PC-3 (cell line): ENCODE results near the gene PADI4. TPM values are rescaled to one million over a fixed set of nuclear protein-coding genes. Genes with fewer than 3 reads are reported as not detected.

Experiments used
- ATAC-seq: fragments of 200-7000 bp; cut with Tn5 transposase; 2 replicates; pipeline ENCODE4 v1.9.1; 2020; ENCODE audit warnings: mild to moderate bottlenecking, moderate library complexity
- BruUV-seq: library from RNA; stranded (reverse); fragments of 400-500 nt; replicated peaks from 2 replicates; lab custom pipeline; 2021; lab: Mats Ljungman, UMichigan
- CTCF ChIA-PET: fragments of 300-600 bp; sonication (Branson Sonifier 250); formaldehyde crosslinking; loops from one replicate; lab custom pipeline; 2022; ENCODE audit warnings: antibody characterized with exemption; lab: Charles Lee
- POLR2A ChIA-PET: fragments of 300-600 bp; sonication (Branson Sonifier 250); formaldehyde crosslinking; loops from one replicate; lab custom pipeline; 2022; ENCODE audit warnings: antibody characterized with exemption; ENCODE audit not compliant: unreplicated experiment; lab: Charles Lee
- DNase-seq: peaks from one replicate; pipeline ENCODE4 v3.0.0-alpha.2; 2015
- H2AFZ ChIP-seq: fragments of 300-600 bp; sonication (generic); 2 replicates; pipeline ENCODE4 v1.6.0; 2016; ENCODE audit warnings: antibody characterized with exemption, low read length
- H3F3A ChIP-seq: fragments of 300-600 bp; sonication (generic); one replicate; pipeline ENCODE4 v1.6.0; 2017; ENCODE audit warnings: antibody characterized with exemption, low read length, control low read depth, mild to moderate bottlenecking; ENCODE audit not compliant: unreplicated experiment
- H3K27ac ChIP-seq: fragments of 300-600 bp; sonication (generic); 2 replicates; pipeline ENCODE4 v1.5.1; 2016; ENCODE audit warnings: mild to moderate bottlenecking, low read length
- H3K27me3 ChIP-seq: fragments of 300-600 bp; sonication (generic); 2 replicates; pipeline ENCODE4 v1.6.1; 2016; ENCODE audit warnings: low read length, mixed read lengths
- H3K36me3 ChIP-seq: fragments of 300-600 bp; sonication (generic); 2 replicates; pipeline ENCODE4 v1.6.1; 2016; ENCODE audit warnings: low read depth, mixed run types, low read length, mixed read lengths
- H3K4me1 ChIP-seq: fragments of 300-600 bp; sonication (generic); 2 replicates; pipeline ENCODE4 v1.5.1; 2016; ENCODE audit warnings: low read length; ENCODE audit not compliant: insufficient read depth
- H3K4me2 ChIP-seq: fragments of 300-600 bp; sonication (generic); 2 replicates; pipeline ENCODE4 v1.6.0; 2016; ENCODE audit warnings: low read length
- H3K4me3 ChIP-seq: fragments of 300-600 bp; sonication (generic); 2 replicates; pipeline ENCODE4 v1.5.1; 2016; ENCODE audit warnings: mild to moderate bottlenecking, low read length, mixed read lengths
- H3K79me2 ChIP-seq: fragments of 300-600 bp; sonication (generic); 2 replicates; pipeline ENCODE4 v1.6.1; 2017; ENCODE audit warnings: low read length, mixed read lengths
- H3K9ac ChIP-seq: fragments of 300-600 bp; sonication (generic); 2 replicates; pipeline ENCODE4 v1.6.0; 2016; ENCODE audit warnings: mild to moderate bottlenecking, low read length
- H3K9me2 ChIP-seq: fragments of 300-600 bp; sonication (generic); replicated peaks from 2 replicates; pipeline ENCODE4 v1.6.1; 2016; ENCODE audit warnings: mixed run types, low read length, mixed read lengths
- H3K9me3 ChIP-seq: fragments of 300-600 bp; sonication (generic); 2 replicates; pipeline ENCODE4 v1.6.1; 2016; ENCODE audit warnings: low read length, mixed read lengths
- H4K20me1 ChIP-seq: fragments of 300-600 bp; sonication (generic); 2 replicates; pipeline ENCODE4 v1.6.1; 2016; ENCODE audit warnings: low read length, mixed read lengths
- CTCF ChIP-seq: fragments of 300-600 bp; sonication (generic); conservative IDR thresholded peaks from 2 replicates; pipeline ENCODE4 v1.5.1; 2017; ENCODE audit warnings: antibody characterized with exemption, low read depth, mild to moderate bottlenecking, low read length
- EZH2 ChIP-seq: fragments of 300-600 bp; sonication (generic); IDR thresholded peaks from one replicate; pipeline ENCODE4 v1.6.1; 2017; ENCODE audit warnings: antibody characterized with exemption, mild to moderate bottlenecking, low read length; ENCODE audit not compliant: unreplicated experiment
- EZH2phosphoT487 ChIP-seq: fragments of 300-600 bp; sonication (generic); IDR thresholded peaks from 2 replicates; pipeline ENCODE4 v1.6.1; 2018; ENCODE audit warnings: mild to moderate bottlenecking, antibody characterized with exemption, low read length, borderline replicate concordance
- intact Hi-C: fragments of 100-400 bp; cut with micrococcal nuclease; formaldehyde crosslinking; loops from 2 replicates; pipeline ENCODE4 v1.9.0; 2023
- total RNA-seq: library from RNA; depleted of rRNA; stranded (reverse); fragments of >200 nt; gene quantifications from 2 replicates; pipeline ENCODE4 v1.2.3, GENCODE V29; 2014

Gene PADI4
- total RNA-seq, 1 experiment from 2014 or later, result 0.04 TPM

- Histone ChIP-seq H3K4me1 (peaks cover 30% of the 10 kb centered on the region), H4K20me1 (no peaks in the 10 kb centered on the region), H3K27ac (no peak overlapping the region), H3K4me2 (no peak overlapping the region), H3K9me3 (no peaks in the 10 kb centered on the region), H3K4me3 (no peak overlapping the region), H3K36me3 (no peaks in the 10 kb centered on the region), H3K9ac (no peak overlapping the region), H3K9me2 (no peaks in the 10 kb centered on the region), H3K79me2 (no peaks in the 10 kb centered on the region), H3K27me3 (no peaks in the 10 kb centered on the region), H3F3A (no peaks in the 10 kb centered on the region), H2AFZ (no peak overlapping the region)
- no peak for DNase-seq
- intact Hi-C loops, result no loop called here
- BruUV-seq, result no TSS peak
- no peak for ATAC-seq
- TF ChIP-seq EZH2 (no peak), EZH2phosphoT487 (no peak), CTCF (no peak)
- ChIA-PET POLR2A (no interaction called here), CTCF (interaction anchor here (0.6 kb wide), 1 partner anchor 63 kb away, joined by 3 read pairs; no protein-coding TSS in a partner anchor)
These were observed 668 bp upstream of the PADI4 start for GRCh38 chr1:17307329-17307728.

GRCh38 chr1:17308593-17308992 is 596 bp downstream of the PADI4 start:
- H3K4me3 ChIP-seq, result no peak overlapping the region
- no peak overlapping the region for H3K4me2 ChIP-seq
- no peaks in the 10 kb centered on the region for H3K36me3 ChIP-seq
- ChIA-PET POLR2A (no interaction called here), CTCF (no interaction called here)
- H3K9me2 ChIP-seq, result no peaks in the 10 kb centered on the region
- H3K27ac ChIP-seq, result no peak overlapping the region
- H3K9ac ChIP-seq, result no peak overlapping the region
- intact Hi-C loops, result no loop called here
- H3K79me2 ChIP-seq, result no peaks in the 10 kb centered on the region
- H2AFZ ChIP-seq, result no peak overlapping the region
- no peak for ATAC-seq
- TF ChIP-seq EZH2 (no peak), EZH2phosphoT487 (no peak), CTCF (no peak)
- no peak for DNase-seq
- H4K20me1 ChIP-seq, result no peaks in the 10 kb centered on the region
- H3K9me3 ChIP-seq, result no peaks in the 10 kb centered on the region
- BruUV-seq, result no TSS peak
- H3F3A ChIP-seq, result no peaks in the 10 kb centered on the region
- no peaks in the 10 kb centered on the region for H3K27me3 ChIP-seq
- H3K4me1 ChIP-seq, result peaks cover 27% of the 10 kb centered on the region

GRCh38 chr1:17309426-17310067 is 1.6 kb downstream of the PADI4 start:
- intact Hi-C loops, result no loop called here
- CTCF ChIA-PET, result interaction anchor here (0.6 to 0.7 kb wide), 2 partner anchors 34 to 315 kb away, joined by 4 to 6 read pairs; no protein-coding TSS in a partner anchor
- no peak overlapping the region for H3K4me3 ChIP-seq
- H3K36me3 ChIP-seq, result no peaks in the 10 kb centered on the region
- H3K4me1 ChIP-seq, result peaks cover 18% of the 10 kb centered on the region
- no peak overlapping the region for H3K27ac ChIP-seq
- H3F3A ChIP-seq, result no peaks in the 10 kb centered on the region
- DNase-seq (no peak), ATAC-seq (no peak)
- TF ChIP-seq EZH2 (no peak), CTCF (no peak), EZH2phosphoT487 (no peak)
- no peaks in the 10 kb centered on the region for H3K79me2 ChIP-seq
- no peak overlapping the region for H3K4me2 ChIP-seq
- no TSS peak for BruUV-seq
- H4K20me1 ChIP-seq, result no peaks in the 10 kb centered on the region
- H3K27me3 ChIP-seq, result no peaks in the 10 kb centered on the region
- no peak overlapping the region for H3K9ac ChIP-seq
- H3K9me2 ChIP-seq, result no peaks in the 10 kb centered on the region
- POLR2A ChIA-PET, result no interaction called here
- 0 out of 2 replicates have a peak overlapping the region, but pooled peaks have one; percentile 26 for H2AFZ ChIP-seq
- H3K9me3 ChIP-seq, result no peaks in the 10 kb centered on the region
